ENCODE results near the gene ATP23. TPM values are rescaled to one million over a fixed set of nuclear protein-coding genes. Genes with fewer than 3 reads are reported as not detected.

ATP23 gene, protein sequence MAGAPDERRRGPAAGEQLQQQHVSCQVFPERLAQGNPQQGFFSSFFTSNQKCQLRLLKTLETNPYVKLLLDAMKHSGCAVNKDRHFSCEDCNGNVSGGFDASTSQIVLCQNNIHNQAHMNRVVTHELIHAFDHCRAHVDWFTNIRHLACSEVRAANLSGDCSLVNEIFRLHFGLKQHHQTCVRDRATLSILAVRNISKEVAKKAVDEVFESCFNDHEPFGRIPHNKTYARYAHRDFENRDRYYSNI
- total RNA-seq: 7.5 TPM

DNA sequence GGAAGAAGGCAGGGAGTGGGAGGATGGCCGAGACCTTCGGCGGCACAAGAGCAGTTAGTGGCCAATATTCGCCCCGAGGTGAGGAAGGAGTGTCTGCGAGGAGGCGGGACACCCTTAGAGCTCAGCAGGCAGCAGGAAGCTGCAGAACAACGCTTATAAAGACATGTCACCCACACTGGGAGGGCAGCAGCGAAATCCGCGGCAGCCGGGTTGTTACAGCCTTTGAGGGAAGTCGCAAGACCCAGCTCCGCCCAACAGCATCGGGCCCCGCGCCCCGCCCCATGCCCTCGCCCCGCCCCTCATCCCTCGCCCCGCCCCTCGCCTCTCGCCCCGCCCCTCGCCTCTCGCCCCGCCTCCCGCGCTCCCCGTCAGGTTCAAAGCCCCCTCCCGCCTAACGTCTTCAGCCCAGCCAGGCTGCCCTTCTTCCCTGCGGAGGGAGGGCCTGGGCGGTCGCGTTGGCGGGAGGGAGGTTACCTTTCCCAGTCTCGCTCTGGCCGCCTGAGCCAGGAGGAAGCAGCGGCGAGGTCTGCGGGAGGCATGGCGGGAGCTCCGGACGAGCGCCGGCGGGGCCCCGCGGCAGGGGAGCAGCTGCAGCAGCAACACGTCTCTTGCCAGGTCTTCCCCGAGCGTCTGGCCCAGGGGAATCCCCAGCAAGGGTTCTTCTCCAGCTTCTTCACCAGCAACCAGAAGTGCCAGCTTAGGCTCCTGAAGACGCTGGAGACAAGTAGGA, at the start of gene ATP23:
Gene ATP23, plus strand, starts transcription at position 403 of the 730 bp plus-strand sequence. Its CDS starts 135 bp downstream, at position 538.

Other genes starting within 250 kb of the ATP23 start
- 115 TPM for gene OS9, start 247.4 kb upstream of the ATP23 start, total RNA-seq
- 40.7 TPM for gene AGAP2, start 202.8 kb upstream of the ATP23 start, total RNA-seq
- gene TSPAN31, start 196.5 kb upstream of the ATP23 start, total RNA-seq: 25.7 TPM
- 55.4 TPM for gene CDK4, start 189.3 kb upstream of the ATP23 start, total RNA-seq
- 18.8 TPM for gene MARCHF9, start 186.5 kb upstream of the ATP23 start, total RNA-seq
- gene CYP27B1, start 174.5 kb upstream of the ATP23 start, total RNA-seq: 0.94 TPM
- 2.8 TPM for gene METTL1, start 169.5 kb upstream of the ATP23 start, total RNA-seq
- 2.5 TPM for gene EEF1AKMT3, start 169.0 kb upstream of the ATP23 start, total RNA-seq
- gene TSFM, start 158.8 kb upstream of the ATP23 start, total RNA-seq: 24.1 TPM
- gene AVIL, start 122.8 kb upstream of the ATP23 start, total RNA-seq: 4.4 TPM
- 45.1 TPM for gene CTDSP2, start 94.8 kb upstream of the ATP23 start, total RNA-seq